Fibroblast of lung (primary cell): ENCODE measurements around the gene LZTS2.

Experiments used
- EZH2 ChIP-seq: IDR thresholded peaks from 2 replicates; pipeline ENCODE4 v1.5.1; 2012; ENCODE audit warnings: low read length, control low read depth, mild to moderate bottlenecking; ENCODE audit errors: missing control alignments
- TF ChIP-seq, protein P1 (sequence below), 2 donors: IDR thresholded peaks in 1 of 2; conservative IDR thresholded peaks in 1 of 2; 1 replicate in 1 of 2; 2 replicates in 1 of 2; pipeline ENCODE4 v1.5.1; 2011 to 2012; ENCODE audit warnings: low read length in 2 of 2, control low read depth in 1 of 2, inconsistent platforms in 1 of 2, low read depth in 1 of 2, mild to moderate bottlenecking in 1 of 2

DNA sequence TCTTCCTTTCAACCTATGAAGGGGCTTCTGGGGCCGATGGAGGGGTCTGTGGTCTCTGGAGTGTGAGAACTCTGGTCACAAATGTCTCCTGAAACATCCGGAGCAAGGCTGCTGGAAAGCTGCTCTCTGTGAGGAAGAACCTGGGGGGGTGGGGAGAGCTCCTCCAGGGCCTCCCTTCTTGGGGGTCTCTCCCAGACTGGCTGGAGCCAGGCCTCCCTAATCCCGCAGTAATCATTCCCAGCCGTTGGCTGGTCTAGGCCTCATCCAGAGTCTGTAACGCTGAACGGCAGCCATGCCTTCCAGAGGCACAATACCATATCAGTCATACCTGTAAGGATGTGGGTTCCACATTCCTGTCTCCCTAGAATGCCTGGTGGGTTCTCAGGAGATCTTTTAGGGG lies 4.4 kb upstream of the LZTS2 start:
- TF ChIP-seq, protein P1, sequence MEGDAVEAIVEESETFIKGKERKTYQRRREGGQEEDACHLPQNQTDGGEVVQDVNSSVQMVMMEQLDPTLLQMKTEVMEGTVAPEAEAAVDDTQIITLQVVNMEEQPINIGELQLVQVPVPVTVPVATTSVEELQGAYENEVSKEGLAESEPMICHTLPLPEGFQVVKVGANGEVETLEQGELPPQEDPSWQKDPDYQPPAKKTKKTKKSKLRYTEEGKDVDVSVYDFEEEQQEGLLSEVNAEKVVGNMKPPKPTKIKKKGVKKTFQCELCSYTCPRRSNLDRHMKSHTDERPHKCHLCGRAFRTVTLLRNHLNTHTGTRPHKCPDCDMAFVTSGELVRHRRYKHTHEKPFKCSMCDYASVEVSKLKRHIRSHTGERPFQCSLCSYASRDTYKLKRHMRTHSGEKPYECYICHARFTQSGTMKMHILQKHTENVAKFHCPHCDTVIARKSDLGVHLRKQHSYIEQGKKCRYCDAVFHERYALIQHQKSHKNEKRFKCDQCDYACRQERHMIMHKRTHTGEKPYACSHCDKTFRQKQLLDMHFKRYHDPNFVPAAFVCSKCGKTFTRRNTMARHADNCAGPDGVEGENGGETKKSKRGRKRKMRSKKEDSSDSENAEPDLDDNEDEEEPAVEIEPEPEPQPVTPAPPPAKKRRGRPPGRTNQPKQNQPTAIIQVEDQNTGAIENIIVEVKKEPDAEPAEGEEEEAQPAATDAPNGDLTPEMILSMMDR (conservative IDR thresholded peaks at IDR 0.05 in 1 of 2, IDR thresholded peaks at IDR 0.05 in 1 of 2; ENCODE audit: low read depth in 1 of 2, low read length in 2 of 2), result no peak
- TF ChIP-seq EZH2, result no peak
